Fibroblast of gingiva (primary cell): ENCODE results near the gene IFITM10.
"Not testable (repeated sequence)": the region's sequence is repeated elsewhere in the genome, so short reads cannot be mapped to it uniquely, and the experiment has no call there.

ENCODE experiments used
- DNase-seq: peaks from one replicate; pipeline ENCODE4 v3.0.0-alpha.2; 2011; ENCODE audit warnings: low read depth

Gene IFITM10

DNA sequence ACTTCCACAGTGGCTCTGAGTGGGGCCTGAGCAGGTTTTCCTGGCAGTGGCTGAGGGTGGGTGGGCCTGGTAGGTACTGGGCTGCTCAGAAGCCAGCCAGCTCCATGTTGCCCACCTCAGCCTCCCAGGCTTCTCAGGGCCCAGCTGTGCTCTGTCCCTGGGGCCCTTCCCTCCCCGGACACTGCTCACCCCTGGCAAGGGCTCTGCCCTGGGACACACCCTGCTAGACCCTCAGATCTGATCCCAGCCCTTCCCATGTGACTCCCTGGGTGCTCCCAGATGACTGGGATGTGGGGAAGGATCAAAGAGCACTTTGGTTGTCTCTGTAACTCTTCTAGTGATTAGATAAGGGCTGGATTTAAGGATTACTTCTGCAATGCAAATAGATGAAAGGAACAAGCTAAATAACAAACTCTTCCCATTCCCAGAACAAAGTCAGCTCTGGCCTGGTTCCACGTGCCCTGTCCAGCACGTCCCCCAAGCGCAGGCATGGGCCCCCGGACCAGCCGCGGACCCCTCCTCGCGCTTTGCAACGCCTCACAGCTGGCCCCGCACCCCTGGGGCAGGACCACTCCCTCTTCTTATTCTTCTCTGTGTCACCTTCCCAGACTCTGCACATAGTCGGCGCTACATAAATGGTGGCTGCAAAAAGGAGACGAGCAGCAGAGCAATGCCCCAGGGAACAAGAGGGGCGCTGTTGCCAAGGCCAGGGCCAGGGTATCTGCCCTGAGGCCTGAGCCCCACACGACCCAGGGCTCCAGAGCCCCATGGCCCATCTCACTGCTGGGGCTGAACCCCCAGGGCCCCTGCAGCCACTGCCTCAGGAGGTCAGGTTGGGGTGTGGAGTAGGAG, 59.1 kb downstream of the IFITM10 start:
- DNase-seq, result no peak

DNA sequence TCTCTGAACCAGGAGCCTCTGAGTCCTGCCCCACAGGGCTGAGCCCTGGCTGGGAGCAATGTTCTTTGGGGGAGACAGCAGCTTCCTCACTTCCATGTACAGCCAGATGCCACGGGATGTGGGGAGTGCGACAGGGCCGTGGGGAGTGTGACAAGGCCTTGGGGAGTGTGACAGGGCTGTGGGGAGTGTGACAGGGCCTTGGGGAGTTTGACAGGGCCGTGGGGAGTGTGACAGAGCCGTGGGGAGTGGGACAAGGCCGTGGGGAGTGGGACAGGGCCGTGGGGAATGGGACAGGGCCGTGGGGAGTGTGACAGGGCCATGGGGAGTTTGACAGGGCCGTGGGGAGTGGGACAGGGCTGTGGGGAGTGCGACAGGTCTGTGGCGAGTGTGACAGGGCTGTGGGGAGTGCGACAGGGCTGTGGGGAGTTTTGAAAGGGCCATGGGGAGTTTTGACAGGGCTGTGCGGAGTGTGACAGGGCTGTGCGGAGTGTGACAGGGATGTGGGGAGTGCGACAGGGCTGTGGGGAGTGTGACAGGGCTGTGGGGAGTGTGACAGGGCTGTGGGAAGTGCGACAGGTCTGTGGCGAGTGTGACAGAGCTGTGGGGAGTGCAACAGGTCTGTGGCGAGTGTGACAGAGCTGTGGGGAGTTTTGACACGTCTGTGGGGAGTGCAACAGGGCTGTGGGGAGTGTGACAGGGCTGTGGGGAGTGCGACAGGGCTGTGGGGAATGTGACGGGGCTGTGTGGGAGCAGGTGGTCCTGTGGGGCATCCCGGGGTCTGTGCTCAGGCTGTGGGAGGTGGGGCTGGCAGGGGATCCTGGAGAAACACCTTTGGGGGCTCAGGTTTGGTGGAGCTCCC, 60.0 kb downstream of the IFITM10 start:
- no peak for DNase-seq

DNA sequence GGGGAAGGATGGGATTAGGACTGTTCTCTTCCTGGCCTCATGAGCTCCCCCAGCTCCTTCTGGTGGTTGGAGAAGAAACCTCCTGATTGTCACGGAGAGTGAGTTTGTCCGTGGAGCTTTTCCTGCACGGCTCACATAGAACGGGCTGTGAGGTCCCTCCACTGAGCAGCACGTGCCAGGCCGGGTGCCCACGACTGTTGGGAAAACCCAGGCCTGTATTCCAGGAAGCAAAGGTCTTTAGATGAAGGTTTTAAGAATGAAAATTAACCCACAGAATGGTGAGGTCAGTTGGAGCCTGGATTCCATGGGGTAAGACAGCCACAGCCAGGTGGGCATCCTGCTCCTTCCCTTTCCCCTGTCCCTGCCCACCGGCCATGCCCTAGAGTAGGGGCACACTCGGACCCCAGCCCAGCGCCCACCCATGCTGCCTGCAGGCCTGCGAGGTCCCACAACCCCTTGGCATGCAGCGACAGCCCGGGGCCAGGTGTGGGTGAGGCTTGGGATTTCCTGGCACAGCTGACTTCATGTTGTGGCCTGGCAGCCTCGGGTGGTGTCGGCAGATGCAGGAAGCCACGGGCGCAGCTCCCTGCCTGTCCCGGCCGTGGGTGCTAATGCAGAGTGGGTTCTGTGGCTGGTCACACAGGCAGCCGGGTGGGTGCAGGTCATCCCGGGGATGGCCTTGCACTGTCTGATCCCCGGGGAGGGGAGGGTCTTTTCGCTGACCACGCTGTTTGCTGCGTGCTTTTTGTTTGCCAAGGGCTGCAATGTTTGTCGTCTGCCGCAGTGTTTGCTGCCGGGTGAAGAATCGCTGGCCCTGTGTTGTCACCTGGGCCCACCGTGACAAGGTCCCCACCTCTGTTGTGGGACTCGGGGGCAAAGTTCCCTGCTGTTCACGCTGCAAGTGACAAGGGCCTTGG, 60.9 kb downstream of the IFITM10 start:
- not testable (repeated sequence) for DNase-seq

DNA sequence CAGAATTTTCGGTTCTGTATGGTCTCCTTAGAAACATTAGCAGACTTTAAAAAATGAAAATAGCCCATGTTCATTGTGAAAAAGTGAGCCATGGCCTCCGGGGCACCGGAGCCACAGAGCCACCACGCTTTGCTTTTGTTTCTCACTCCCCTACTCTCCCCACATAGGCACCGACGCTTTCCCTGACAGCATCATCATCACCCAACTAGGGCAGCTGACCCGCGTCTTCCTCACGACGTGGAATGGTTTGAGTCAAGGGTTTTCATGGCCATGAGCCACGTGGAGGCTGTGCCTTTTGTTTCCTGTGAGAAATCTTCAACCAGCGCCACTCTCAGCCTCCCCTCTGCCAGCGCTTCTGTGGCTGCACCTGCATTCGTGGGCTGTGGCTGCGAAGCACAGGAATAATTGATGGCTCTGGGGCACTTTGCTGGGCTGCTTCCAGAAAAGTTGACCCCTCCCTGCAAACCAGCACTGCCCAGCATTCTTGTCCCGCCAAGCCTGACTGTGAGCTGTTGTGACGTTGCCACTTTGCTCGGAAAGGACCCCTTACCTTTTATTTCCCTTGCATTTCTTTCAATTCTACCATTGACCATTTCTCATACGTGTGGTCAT, 62.0 kb downstream of the IFITM10 start:
- DNase-seq, result not testable (repeated sequence)

DNA sequence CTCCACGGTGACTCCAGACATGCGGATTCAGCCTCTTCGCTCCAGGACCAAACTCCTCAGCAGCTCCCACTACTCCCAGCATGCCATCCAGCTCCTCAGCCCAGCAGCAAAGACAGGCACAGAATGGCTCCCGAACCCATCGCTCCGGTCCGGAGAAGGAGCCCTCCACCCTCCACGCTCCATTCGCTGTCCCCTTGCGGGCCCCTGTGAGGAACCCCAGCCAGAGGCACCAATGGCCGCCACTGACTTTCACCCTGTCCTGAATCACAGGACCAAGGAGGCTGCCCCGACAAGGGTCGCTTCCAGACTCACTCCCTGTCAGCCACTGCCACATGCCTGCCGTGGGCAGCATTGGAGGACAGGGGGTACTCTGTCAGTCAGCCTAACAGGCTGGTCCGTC, 64.2 kb downstream of the IFITM10 start:
- DNase-seq, result not testable (repeated sequence)

DNA sequence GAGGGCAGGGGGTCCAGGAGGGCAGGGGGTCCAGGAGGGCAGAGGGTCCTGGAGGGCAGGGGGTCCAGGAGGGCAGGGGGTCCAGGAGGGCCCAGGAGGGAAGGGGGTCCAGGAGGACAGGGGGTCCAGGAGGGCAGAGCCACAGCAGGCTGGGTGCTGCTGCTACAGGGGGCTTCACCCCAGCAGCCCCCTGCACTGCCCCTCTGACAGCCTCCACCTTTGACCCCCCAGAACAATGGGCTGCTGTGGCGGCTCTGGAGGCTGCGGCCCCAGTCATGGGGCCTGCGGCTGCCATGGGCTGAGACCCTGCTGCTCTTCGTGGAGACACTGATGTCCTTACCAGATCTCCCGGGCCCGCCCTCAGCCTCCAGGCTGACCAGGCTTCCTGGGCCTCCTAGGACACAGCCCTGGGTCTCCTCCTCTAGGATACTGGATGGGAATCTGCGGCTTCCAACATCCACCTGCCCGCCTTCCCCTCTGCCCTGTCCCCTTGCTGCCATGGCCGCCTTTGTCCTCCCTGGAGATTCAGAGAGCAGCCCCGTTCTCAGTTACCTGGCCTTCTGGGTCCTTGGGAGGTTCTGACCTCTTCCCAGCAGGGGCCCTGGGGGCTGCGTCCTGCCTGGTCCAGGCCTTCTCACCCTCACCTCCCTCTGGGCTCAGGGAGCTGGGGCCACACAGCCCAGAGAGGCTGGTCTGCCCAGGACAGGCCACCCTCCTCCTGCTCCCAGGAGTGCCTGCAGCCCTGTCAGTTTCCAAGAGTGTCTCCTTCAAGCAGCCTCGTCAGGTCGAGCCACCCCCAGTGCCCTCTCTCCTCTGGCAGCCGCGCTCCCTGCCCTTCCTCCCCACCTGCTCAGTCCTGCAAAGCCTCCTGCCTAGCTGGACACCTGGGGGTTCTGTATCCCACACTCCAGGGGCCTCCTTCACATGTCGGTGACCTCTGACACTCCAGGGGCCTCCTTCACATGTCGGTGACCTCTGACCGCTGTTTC, 65.2 kb downstream of the IFITM10 start:
- not testable (repeated sequence) for DNase-seq

DNA sequence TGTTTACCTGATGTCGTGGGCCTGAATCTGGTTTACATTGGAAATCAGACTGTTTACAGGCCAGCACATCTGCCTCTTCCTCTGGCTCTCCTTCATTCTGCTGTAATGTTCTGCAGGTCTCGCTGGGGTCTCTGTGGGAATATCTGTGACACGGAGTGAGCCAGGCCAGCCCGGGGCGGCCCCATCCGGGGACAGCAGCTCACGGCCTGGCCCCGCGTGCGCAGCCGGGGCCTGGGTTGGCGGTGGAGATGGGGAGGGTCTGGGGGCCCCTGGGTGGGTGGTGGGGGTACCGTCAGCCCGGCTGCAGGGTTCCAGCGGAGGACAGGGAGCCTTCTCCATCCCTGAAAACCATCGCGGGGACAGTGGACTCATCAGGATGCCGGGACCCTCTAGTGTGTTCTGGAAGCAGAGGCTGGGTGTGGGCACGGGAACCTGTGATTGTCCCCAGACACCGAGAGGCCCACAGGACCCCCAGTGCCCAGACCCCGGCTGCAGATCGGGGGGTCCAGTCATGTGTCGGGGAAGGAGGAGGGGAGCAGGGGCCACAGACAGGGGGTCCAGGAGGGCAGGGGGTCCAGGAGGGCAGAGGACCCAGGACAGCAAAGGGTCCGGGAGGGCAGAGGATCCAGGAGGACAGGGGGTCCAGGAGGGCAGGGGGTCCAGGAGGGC, 66.4 kb downstream of the IFITM10 start:
- not testable (repeated sequence) for DNase-seq

DNA sequence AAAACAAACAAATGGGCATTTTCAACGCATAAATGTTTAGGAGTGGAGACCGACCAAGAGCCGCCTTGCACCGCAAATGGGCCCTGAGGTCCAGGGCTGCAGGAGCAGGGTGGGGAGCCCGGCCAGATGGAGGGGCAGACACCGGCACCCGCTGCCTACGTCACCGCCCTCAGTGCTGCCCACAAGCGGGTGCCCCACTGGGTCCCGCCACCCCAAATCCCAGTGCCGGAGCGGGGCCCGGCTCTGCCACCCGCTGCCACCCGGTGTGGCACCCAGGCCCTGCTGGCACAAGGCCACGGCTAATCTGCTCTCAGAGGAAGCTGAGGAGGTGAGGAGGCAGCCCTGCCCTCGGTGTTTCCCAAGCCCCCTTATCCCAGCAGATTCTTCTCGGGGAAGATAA, 67.2 kb downstream of the IFITM10 start:
- not testable (repeated sequence) for DNase-seq
